Measurements from ENCODE around the gene CYP2C8.
"Not testable (repeated sequence)": the region's sequence is repeated elsewhere in the genome, so short reads cannot be mapped to it uniquely, and the experiment has no call there.

The CYP2C8 gene

GRCh38 chr10:95069286-95069685 is at the start of gene CYP2C8:
Gene CYP2C8 (minus strand): TSS chr10:95069497. CDS start chr10:95069402, 95 bp downstream.
- TF ChIP-seq Cebpa-rat (IDR thresholded peaks at IDR 0.05): no peak
- Histone ChIP-seq H3K9ac (no peak within 1 kb of the TSS), H3K4me2 (no peak within 1 kb of the TSS), H3K4me1 (no peaks in the 10 kb centered on the region), H3K36me3 (no peaks in the 10 kb centered on the region), H3K4me3 (no peak within 1 kb of the TSS), H3K9me3 (0 out of 2 replicates have a peak, but pooled peaks cover 1% of the 10 kb centered on the region), H3K27ac (no peak within 1 kb of the TSS), H3K27me3 (no peaks in the 10 kb centered on the region), H4K20me1 (no peaks in the 10 kb centered on the region)

DNA sequence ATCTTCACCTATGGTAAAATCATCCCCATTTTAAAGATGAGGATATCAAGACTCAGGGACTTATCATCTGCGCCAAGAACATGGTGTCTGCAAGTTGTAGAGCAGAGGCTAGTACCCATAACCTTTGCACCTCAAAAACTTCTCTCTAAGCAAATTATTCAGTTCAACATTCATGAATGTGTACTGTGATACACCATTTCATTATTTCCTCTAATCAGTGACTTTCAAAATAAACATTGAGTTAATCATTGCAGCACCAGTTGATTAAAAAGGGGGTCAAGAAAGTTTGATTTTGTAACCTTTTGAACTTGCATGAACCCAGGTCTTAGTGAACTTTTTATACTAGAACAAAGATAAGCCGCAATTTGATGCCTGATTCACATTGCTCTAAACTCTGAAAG is 47.6 kb upstream of the CYP2C8 start:
- no peaks in the 10 kb centered on the region for H3K27me3 ChIP-seq
- no peak overlapping the region for H3K4me3 ChIP-seq
- no peaks in the 10 kb centered on the region; the same call in 1 of the 2 replicates for H3K4me1 ChIP-seq
- H4K20me1 ChIP-seq: no peaks in the 10 kb centered on the region
- no peak overlapping the region for H3K27ac ChIP-seq
- H3K9ac ChIP-seq: no peak overlapping the region
- H3K4me2 ChIP-seq: no peak overlapping the region
- no peak for TF ChIP-seq Cebpa-rat (IDR thresholded peaks at IDR 0.05)
- no peaks in the 10 kb centered on the region for H3K36me3 ChIP-seq
- peaks cover 30% of the 10 kb centered on the region for H3K9me3 ChIP-seq

DNA sequence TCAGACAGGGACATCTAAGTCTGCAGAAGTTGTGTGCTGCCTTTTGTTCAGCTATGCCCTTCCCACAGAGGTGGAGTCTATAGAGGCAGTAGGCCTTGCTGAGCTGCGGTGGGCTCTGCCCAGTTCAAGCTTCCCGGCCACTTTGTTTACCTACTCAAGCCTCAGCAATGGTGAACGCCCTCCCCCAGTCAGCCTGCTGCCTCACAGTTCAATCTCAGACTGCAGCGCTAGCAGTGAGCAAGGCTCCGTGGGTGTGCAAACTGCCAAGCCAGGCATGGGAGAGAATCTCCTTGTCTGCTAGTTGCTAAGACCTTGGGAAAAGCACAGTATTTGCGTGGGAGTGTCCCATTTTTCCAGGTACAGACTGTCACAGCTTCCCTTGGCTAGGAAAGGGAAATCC is 41.5 kb upstream of the CYP2C8 start:
- H3K9me3 ChIP-seq, H3K36me3 ChIP-seq, H3K4me1 ChIP-seq: not testable (repeated sequence)

DNA sequence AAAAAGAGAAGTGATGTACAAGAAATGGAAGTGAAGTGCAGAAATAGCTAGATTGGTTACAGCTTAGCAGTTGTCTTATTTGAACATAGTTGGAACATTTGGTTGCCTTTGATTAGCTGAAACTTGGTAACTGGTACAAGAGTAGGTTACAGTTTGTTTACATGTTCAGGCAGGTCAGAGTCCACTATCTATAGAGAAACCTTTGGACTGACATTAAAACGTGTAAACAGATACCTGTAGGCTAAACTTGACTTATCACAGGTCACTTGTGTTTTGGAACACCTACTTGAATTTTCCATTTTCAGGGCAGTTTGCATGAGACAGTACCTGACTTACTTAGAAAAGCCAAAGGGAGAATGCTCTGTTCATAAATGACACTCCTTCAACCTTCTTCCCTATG is 28.5 kb upstream of the CYP2C8 start:
- Histone ChIP-seq H3K36me3 (no peaks in the 10 kb centered on the region), H3K9me3 (no peaks in the 10 kb centered on the region), H4K20me1 (no peaks in the 10 kb centered on the region), H3K4me2 (no peak overlapping the region), H3K4me3 (no peak overlapping the region), H3K4me1 (no peaks in the 10 kb centered on the region), H3K9ac (no peak overlapping the region), H3K27ac (no peak overlapping the region), H3K27me3 (no peaks in the 10 kb centered on the region)
- no peak for TF ChIP-seq Cebpa-rat (IDR thresholded peaks at IDR 0.05)

More for the DNA sequence above, 41.5 kb upstream of the CYP2C8 start:
- not testable (repeated sequence) for H3K4me2 ChIP-seq, H4K20me1 ChIP-seq, H3K9ac ChIP-seq, H3K4me3 ChIP-seq, H3K27ac ChIP-seq, H3K27me3 ChIP-seq

DNA sequence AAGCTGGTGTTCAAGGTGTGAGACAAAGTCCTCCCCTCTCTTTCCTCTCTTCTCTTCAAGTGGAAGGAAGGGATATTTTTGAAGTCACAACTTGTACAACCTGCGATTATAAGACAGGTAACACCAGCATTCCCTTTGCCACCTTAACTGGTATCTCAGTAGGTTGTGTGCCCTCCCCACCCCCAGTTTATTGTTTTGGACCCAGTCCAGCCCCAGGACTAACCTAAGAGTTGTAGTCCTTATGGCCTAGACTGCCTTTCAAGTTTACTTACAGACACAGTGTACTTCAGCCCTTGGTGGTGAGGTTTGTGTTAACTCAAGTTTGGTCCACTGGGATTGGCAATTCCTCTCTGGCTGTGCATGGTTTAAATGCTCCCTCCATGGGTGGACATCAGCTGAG is 26.8 kb upstream of the CYP2C8 start:
- no peak overlapping the region for H3K9ac ChIP-seq
- H3K36me3 ChIP-seq: no peaks in the 10 kb centered on the region
- no peaks in the 10 kb centered on the region for H3K4me1 ChIP-seq
- H3K27ac ChIP-seq: no peak overlapping the region
- H3K4me2 ChIP-seq: no peak overlapping the region
- no peaks in the 10 kb centered on the region for H4K20me1 ChIP-seq
- TF ChIP-seq Cebpa-rat (IDR thresholded peaks at IDR 0.05): no peak
- no peaks in the 10 kb centered on the region for H3K27me3 ChIP-seq
- H3K9me3 ChIP-seq: no peaks in the 10 kb centered on the region
- no peak overlapping the region for H3K4me3 ChIP-seq

- not testable (repeated sequence) for H3K27ac ChIP-seq, H3K9me3 ChIP-seq, H3K9ac ChIP-seq, H3K4me1 ChIP-seq, H3K36me3 ChIP-seq, H3K27me3 ChIP-seq, H3K4me3 ChIP-seq, H3K4me2 ChIP-seq, H4K20me1 ChIP-seq
These were observed 10.3 kb upstream of the CYP2C8 start for GRCh38 chr10:95079626-95080025.

DNA sequence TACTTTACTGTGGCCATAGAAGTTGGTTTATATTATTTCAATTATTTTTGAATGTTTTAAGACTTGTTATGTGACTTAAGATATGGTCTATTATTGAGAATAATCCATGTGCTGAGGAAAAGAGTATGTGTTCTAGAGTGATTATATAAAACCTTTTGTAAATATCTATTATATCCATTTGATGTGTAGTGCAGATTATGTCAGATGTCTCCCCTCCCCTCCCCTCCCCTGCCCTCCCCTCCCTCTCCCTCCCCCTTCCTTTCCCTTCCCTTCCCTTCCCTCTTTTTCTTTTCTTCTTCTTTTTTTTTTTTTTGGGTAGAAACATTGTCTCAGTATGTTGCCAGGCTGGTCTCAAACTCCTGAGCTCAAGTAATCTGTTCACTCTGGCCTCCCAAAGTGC is 8.3 kb upstream of the CYP2C8 start:
- no peaks in the 10 kb centered on the region for H3K27me3 ChIP-seq
- no peak overlapping the region for H3K9ac ChIP-seq
- H3K4me1 ChIP-seq: no peaks in the 10 kb centered on the region
- no peaks in the 10 kb centered on the region for H3K36me3 ChIP-seq
- H3K9me3 ChIP-seq: no peaks in the 10 kb centered on the region
- H4K20me1 ChIP-seq: no peaks in the 10 kb centered on the region
- no peak for TF ChIP-seq Cebpa-rat (IDR thresholded peaks at IDR 0.05)
- H3K4me3 ChIP-seq: no peak overlapping the region
- no peak overlapping the region for H3K4me2 ChIP-seq
- H3K27ac ChIP-seq: no peak overlapping the region

DNA sequence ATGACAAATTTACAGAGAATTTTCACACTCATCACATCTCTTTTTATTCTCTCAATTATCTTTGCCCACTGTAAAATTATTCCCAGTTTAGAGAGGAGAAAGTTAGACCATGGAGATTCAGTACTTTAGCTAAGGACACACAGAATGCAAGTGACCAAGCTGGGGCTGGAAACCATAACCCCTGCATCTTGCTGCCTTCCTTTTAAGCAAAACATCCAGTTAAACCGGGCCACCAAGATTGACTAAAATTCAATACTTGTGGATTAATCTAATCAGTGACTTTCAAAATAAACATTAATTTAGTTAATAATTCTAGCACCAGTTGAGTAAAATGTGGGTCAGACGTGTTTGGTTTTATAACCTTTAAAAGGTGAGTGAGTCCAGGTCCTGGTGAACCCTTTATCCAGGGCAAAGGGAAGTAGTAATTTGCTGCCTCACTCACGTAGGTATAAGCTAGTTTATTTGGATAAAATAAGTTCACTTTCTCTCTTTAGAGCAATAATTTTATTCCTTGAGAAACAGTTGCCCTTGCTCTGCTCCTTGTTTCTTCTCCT is 1.9 kb upstream of the CYP2C8 start:
- H4K20me1 ChIP-seq: no peaks in the 10 kb centered on the region
- no peaks in the 10 kb centered on the region for H3K27me3 ChIP-seq
- no peaks in the 10 kb centered on the region for H3K36me3 ChIP-seq
- H3K9me3 ChIP-seq: no peaks in the 10 kb centered on the region
- H3K27ac ChIP-seq: no peak overlapping the region
- no peaks in the 10 kb centered on the region for H3K4me1 ChIP-seq
- H3K4me3 ChIP-seq: no peak overlapping the region
- no peak for TF ChIP-seq Cebpa-rat (IDR thresholded peaks at IDR 0.05)
- H3K9ac ChIP-seq: no peak overlapping the region
- no peak overlapping the region for H3K4me2 ChIP-seq

DNA sequence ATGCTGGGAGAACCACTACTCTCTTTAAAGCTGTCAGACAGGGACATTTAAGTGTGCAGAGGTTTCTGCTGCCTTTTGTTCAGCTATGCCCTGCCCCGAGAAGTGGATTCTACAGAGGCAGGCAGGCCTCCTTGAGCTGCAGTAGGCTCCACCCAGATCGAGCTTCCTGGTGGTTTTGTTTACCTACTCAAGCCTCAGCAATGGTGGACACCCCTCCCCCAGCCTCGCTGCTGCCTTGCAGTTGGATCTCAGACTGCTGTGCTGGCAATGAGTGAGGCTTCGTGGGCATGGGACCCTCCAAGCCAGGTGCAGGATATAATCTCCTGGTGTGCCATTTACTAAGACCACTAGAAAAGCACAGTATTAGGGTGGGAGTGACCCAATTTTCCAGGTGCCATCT is 5.2 kb downstream of the CYP2C8 start:
- H3K36me3 ChIP-seq, H3K4me2 ChIP-seq, H4K20me1 ChIP-seq, H3K9me3 ChIP-seq, H3K9ac ChIP-seq, H3K4me3 ChIP-seq, H3K27me3 ChIP-seq, H3K4me1 ChIP-seq, H3K27ac ChIP-seq: not testable (repeated sequence)

DNA sequence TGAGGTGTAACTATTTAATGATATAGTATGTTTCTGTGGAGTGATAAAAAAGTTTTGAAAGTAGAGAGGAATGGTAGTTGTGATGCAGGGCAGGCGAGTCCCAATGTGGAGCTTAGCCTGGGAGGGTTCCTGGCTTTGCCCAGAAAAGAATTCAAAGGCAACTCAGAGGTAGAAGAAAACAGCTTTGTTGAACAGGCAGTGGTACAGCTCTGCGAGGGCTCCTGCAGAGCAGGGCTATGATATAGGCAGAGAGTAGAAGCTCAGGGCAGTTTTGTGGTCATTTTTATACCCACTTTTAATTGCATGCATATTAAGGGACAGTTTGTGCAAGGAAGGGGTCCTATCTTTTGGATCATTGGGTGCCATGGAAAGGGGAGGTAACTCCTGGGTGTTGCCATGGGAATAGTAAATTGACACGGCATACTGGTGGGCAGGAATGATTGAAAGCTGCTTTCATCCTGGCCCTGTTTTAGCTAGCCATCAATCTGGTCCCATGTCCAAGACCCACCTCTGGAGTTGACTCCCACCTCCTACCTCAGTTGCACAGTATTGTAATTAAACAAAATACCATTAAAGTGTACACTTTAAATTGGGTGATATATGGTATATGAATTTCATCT is 12.4 kb downstream of the CYP2C8 start:
- Histone ChIP-seq H3K4me1 (no peaks in the 10 kb centered on the region), H3K36me3 (no peaks in the 10 kb centered on the region), H3K4me2 (no peak overlapping the region), H3K27me3 (no peaks in the 10 kb centered on the region), H3K9me3 (no peaks in the 10 kb centered on the region), H4K20me1 (no peaks in the 10 kb centered on the region), H3K27ac (no peak overlapping the region), H3K4me3 (no peak overlapping the region), H3K9ac (no peak overlapping the region)
- no peak for TF ChIP-seq Cebpa-rat (IDR thresholded peaks at IDR 0.05)

DNA sequence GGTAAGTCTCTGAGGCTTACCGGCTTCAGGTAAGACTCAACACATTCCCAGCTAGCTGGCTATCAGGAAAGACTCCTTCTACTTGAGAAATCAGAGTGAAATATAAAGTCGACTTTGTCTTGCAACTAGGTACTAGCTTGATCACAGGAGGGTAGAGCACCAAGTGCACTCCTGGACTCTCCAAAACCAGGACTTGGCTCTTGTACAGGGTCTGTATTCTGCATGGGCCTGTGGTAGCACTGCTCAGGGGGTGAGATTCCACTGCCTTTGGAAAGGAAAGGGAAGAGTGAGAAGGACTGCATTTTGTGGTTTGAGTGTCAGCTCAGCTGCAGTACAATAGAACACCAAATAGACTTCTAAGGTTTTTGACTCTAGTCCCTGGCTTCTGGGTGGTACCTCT is 19.4 kb downstream of the CYP2C8 start:
- no peak overlapping the region for H3K9ac ChIP-seq
- H3K4me2 ChIP-seq: no peak overlapping the region
- no peak for TF ChIP-seq Cebpa-rat (IDR thresholded peaks at IDR 0.05)
- 0 out of 2 replicates have a peak, but pooled peaks cover 4% of the 10 kb centered on the region for H3K9me3 ChIP-seq
- no peaks in the 10 kb centered on the region for H3K27me3 ChIP-seq
- no peak overlapping the region for H3K4me3 ChIP-seq
- H3K4me1 ChIP-seq: peaks cover 6% of the 10 kb centered on the region; the same call in 1 of the 2 replicates
- H3K36me3 ChIP-seq: no peaks in the 10 kb centered on the region
- H3K27ac ChIP-seq: no peak overlapping the region
- H4K20me1 ChIP-seq: no peaks in the 10 kb centered on the region
